GM10266 (cell line): ENCODE results near the gene NEIL1.

Experiments
- DNase-seq: peaks from one replicate; pipeline ENCODE4 v3.0.0; 2012; ENCODE audit errors: extremely low spot score
- CTCF ChIP-seq: IDR thresholded peaks from 2 replicates; pipeline ENCODE4 v1.5.1; 2012; ENCODE audit warnings: mild to moderate bottlenecking, low read depth; ENCODE audit not compliant: control insufficient read depth, insufficient read depth; ENCODE audit errors: missing control alignments

NEIL1 gene

GRCh38 chr15:75358771-75359536, 12.1 kb downstream of the NEIL1 start:
- DNase-seq: no peak
- TF ChIP-seq CTCF: no peak

DNA sequence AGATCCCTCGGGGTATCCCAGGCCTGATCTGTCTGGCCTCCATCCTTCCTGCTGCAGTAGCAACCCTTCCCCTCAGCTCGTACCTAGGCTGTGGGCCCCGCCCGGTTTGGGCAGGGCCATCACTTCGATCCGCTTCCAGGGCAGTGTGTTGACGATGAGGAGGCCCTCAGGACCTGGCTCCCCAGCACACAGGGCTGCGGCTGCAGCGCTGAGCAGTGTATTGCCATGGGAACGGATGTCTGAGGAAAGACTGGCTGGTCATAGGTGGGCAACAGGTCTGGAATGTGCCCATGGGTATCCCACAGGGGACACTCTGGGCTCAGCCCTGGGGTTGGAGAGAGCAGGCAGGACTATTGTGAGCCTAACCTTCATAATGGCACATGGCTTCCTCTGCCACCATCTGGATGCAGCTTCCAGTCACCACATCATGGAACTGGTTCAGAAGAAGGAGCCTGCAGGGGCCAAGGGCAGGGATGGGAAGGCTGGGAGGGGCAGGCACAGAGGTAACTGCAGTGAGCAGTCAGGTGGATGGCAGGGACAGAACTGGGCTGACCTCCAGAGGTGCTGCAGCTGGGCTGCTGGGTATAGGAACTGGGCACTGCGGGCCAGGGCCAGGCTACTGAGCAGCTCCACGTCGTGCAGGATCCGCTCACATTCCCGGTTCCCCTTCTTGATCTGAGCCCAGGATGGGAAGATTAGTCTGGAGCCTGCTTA, 12.9 kb downstream of the NEIL1 start:
- TF ChIP-seq CTCF: no peak
- DNase-seq: no peak

DNA sequence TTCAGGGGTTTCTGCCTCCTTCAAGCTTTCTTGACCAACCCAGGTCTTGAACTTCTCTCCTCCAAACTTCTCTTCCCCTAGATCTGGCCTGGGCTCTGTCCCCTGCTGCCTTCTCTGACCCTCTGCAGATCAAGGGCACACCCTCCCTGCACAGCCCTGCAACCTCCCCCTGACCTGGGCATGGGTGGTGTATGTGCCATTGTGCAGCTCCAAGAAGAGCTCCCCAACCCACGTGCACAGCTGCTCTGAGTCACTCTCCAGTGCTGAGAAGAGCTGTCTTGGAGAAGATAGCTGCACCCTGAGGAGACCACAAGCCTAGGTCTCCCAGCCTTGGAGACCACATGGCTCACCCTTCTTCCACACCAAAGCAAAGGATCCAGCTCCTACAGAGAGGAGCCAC, 13.6 kb downstream of the NEIL1 start:
- TF ChIP-seq CTCF: no peak
- no peak for DNase-seq

GRCh38 chr15:75360856-75361255, 14.0 kb downstream of the NEIL1 start:
- TF ChIP-seq CTCF: no peak
- DNase-seq: no peak

- DNase-seq: no peak
- no peak for TF ChIP-seq CTCF
Measured at GRCh38 chr15:75361361-75361988, 14.6 kb downstream of the NEIL1 start.

DNA sequence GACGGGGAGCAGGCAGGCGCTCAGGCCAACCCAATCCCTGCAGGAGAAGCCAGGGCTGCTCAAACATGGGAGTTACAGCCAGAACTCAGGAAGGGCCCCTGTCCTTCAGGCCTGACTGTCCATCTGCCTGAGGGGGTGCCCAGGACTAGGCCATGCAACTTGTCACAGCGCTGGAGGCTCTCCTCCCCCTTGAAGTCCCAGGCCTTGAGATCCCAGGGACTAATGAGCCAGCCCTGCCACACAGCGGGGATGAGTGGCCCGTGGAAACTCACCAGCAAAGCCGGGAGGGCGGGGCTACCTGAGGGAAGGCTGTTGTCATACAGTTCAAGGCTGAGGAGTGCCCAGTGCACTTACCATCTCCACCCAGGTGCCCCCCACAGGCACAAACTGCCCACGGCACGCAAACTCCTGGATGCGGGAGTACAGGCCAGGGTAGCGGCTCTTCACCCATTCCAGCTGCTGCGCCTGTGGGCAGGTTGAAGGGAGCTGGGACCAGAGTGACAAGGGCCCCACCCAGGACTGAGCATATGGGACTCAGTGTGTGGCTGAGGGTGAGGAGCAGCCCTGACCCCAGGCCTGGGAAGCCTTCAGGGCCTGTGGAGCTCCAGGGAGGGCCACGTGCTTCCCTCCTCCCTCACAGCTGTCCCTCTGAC, 15.3 kb downstream of the NEIL1 start:
- no peak for TF ChIP-seq CTCF
- DNase-seq: no peak
